Peyer's patch (tissue), 4 donors: ENCODE results near the gene SIDT2. TPM values are rescaled to one million over a fixed set of nuclear protein-coding genes. Genes with fewer than 3 reads are reported as not detected.
A peak's percentile ranks its signal among the peaks of the same experiment; 100 is the strongest.

ENCODE experiments used
- DNase-seq, 3 donors: peaks; one replicate each; pipeline ENCODE4 v3.0.0-alpha.2; 2017 to 2019
- H3K27ac ChIP-seq, 4 donors: fragments of 200-600 bp; sonication (generic); one replicate each; pipeline ENCODE4 v1.5.1; 2016 to 2019
- H3K27me3 ChIP-seq, 2 donors: fragments of 200-600 bp; sonication (generic); one replicate each; pipeline ENCODE4 v1.5.1; 2019
- H3K36me3 ChIP-seq, 3 donors: fragments of 200-600 bp; sonication (generic); one replicate each; pipeline ENCODE4 v1.5.1; 2016 to 2019
- H3K4me1 ChIP-seq, 4 donors: fragments of 200-600 bp; sonication (generic); one replicate each; pipeline ENCODE4 v1.5.1; 2016 to 2019
- H3K4me3 ChIP-seq, 4 donors: fragments of 200-600 bp; sonication (generic); 1 replicate in 3 of 4; 2 replicates in 1 of 4; pipeline ENCODE4 v1.5.1; 2016 to 2019; ENCODE audit warnings: mild to moderate bottlenecking in 1 of 4
- H3K9me3 ChIP-seq, 4 donors: fragments of 200-600 bp; sonication (generic); one replicate each; pipeline ENCODE4 v1.5.1; 2016 to 2019; ENCODE audit warnings: mild to moderate bottlenecking in 1 of 4
- CTCF ChIP-seq, 6 experiments: fragments of 450-650 bp in 4 of 6; fragments of 200-600 bp in 2 of 6; sonication (generic) in 1 of 6; IDR thresholded peaks; one replicate each; pipeline ENCODE4 v1.5.1; 2017 to 2019; ENCODE audit warnings: antibody characterized with exemption in 6 of 6, mild to moderate bottlenecking in 3 of 6, moderate library complexity in 1 of 6
- POLR2A ChIP-seq, 2 donors: fragments of 450-650 bp; IDR thresholded peaks; one replicate each; pipeline ENCODE4 v1.5.1; 2017; ENCODE audit warnings: antibody characterized with exemption in 2 of 2, mild to moderate bottlenecking in 2 of 2, moderate library complexity in 2 of 2
- total RNA-seq, 4 donors: library from RNA; depleted of rRNA; stranded (reverse); fragments of >200 nt; gene quantifications; one replicate each; pipeline ENCODE4 v1.1.0, GENCODE V29; 2016

The SIDT2 gene
- total RNA-seq, 4 donors from 2014 or later = 69.3 to 201 (median 162) TPM

- Histone ChIP-seq H3K27ac (no peak overlapping the region), H3K4me1 (peaks cover 0 to 28% (median 12%) of the 10 kb centered on the region in 4 donors), H3K27me3 (no peaks in the 10 kb centered on the region), H3K36me3 (peaks cover 0 to 83% (median 0%) of the 10 kb centered on the region in 3 donors), H3K4me3 (no peak overlapping the region), H3K9me3 (no peaks in the 10 kb centered on the region)
- TF ChIP-seq POLR2A (IDR thresholded peaks at IDR 0.05) = no peak
- no peak for TF ChIP-seq CTCF (IDR thresholded peaks at IDR 0.05)
- DNase-seq = peak in 1 of 3 donors; percentile 37
Measured at GRCh38 chr11:117193130-117194020, 14.8 kb downstream of the SIDT2 start.

- Histone ChIP-seq H3K4me1 (peaks cover 0 to 34% (median 5%) of the 10 kb centered on the region in 4 donors), H3K4me3 (no peak overlapping the region), H3K27ac (peak overlapping the region in 1 of 4 donors; percentile 52), H3K9me3 (no peaks in the 10 kb centered on the region), H3K27me3 (no peaks in the 10 kb centered on the region), H3K36me3 (peaks cover 0 to 74% (median 0%) of the 10 kb centered on the region in 3 donors)
- TF ChIP-seq POLR2A (IDR thresholded peaks at IDR 0.05) = no peak
- TF ChIP-seq CTCF (IDR thresholded peaks at IDR 0.05) = no peak
- no peak for DNase-seq
Measured at GRCh38 chr11:117194267-117194666, 15.7 kb downstream of the SIDT2 start.

GRCh38 chr11:117195258-117195657, 16.7 kb downstream of the SIDT2 start:
- Histone ChIP-seq H3K27ac (peak overlapping the region in 2 of 4 donors; percentile 40 to 65), H3K4me3 (no peak overlapping the region), H3K27me3 (no peaks in the 10 kb centered on the region), H3K4me1 (peaks cover 0 to 29% (median under 1%) of the 10 kb centered on the region in 4 donors), H3K36me3 (peaks cover 0 to 64% (median 0%) of the 10 kb centered on the region in 3 donors), H3K9me3 (no peaks in the 10 kb centered on the region)
- DNase-seq = peak in 2 of 3 donors; percentile 73 to 75
- peak in 1 of 2 donors; percentile 32 for TF ChIP-seq POLR2A (IDR thresholded peaks at IDR 0.05)
- TF ChIP-seq CTCF (IDR thresholded peaks at IDR 0.05) = no peak

GRCh38 chr11:117195761-117196160, 17.2 kb downstream of the SIDT2 start:
- no peak overlapping the region for H3K4me3 ChIP-seq
- no peak for DNase-seq
- no peak for TF ChIP-seq CTCF (IDR thresholded peaks at IDR 0.05)
- no peak for TF ChIP-seq POLR2A (IDR thresholded peaks at IDR 0.05)
- H3K9me3 ChIP-seq = no peaks in the 10 kb centered on the region
- H3K36me3 ChIP-seq = peaks cover 0 to 59% (median 0%) of the 10 kb centered on the region in 3 donors
- peaks cover 0 to 29% (median 0%) of the 10 kb centered on the region in 4 donors for H3K4me1 ChIP-seq
- H3K27ac ChIP-seq = peak overlapping the region in 2 of 4 donors; percentile 40 to 65
- H3K27me3 ChIP-seq = no peaks in the 10 kb centered on the region

- DNase-seq = no peak
- no peaks in the 10 kb centered on the region for H3K27me3 ChIP-seq
- no peaks in the 10 kb centered on the region for H3K9me3 ChIP-seq
- no peak for TF ChIP-seq CTCF (IDR thresholded peaks at IDR 0.05)
- no peak for TF ChIP-seq POLR2A (IDR thresholded peaks at IDR 0.05)
- no peak overlapping the region for H3K4me3 ChIP-seq
- H3K4me1 ChIP-seq = peaks cover 0 to 29% (median 0%) of the 10 kb centered on the region in 4 donors
- peak overlapping the region in 3 of 4 donors; percentile 62 to 89 (median 78) for H3K27ac ChIP-seq
- H3K36me3 ChIP-seq = peaks cover 0 to 48% (median 0%) of the 10 kb centered on the region in 3 donors
Measured at GRCh38 chr11:117197006-117197405, 18.5 kb downstream of the SIDT2 start.
